Gastroesophageal sphincter (tissue), 3 donors: ENCODE results near the gene SPTBN2.

Experiments
- EP300 ChIP-seq: sonication (generic); formaldehyde crosslinking; IDR thresholded peaks from one replicate; pipeline ENCODE4 v1.6.1; 2017; ENCODE audit warnings: antibody characterized with exemption, mild to moderate bottlenecking
- POLR2A ChIP-seq, 2 donors: fragments of 450-650 bp; IDR thresholded peaks; one replicate each; pipeline ENCODE4 v1.6.1; 2017; ENCODE audit warnings: antibody characterized with exemption in 2 of 2, mild to moderate bottlenecking in 2 of 2, moderate library complexity in 1 of 2
- POLR2AphosphoS5 ChIP-seq: sonication (generic); formaldehyde crosslinking; IDR thresholded peaks from one replicate; pipeline ENCODE4 v1.6.1; 2017; ENCODE audit warnings: antibody characterized with exemption
- TF ChIP-seq, protein P1 (sequence below), 4 experiments: fragments of 200-600 bp in 2 of 4; fragments of 450-650 bp in 2 of 4; sonication (generic) in 1 of 4; IDR thresholded peaks; one replicate each; pipeline ENCODE4 v1.5.1; 2017 to 2019; ENCODE audit warnings: antibody characterized with exemption in 4 of 4, mild to moderate bottlenecking in 2 of 4, moderate library complexity in 2 of 4

DNA sequence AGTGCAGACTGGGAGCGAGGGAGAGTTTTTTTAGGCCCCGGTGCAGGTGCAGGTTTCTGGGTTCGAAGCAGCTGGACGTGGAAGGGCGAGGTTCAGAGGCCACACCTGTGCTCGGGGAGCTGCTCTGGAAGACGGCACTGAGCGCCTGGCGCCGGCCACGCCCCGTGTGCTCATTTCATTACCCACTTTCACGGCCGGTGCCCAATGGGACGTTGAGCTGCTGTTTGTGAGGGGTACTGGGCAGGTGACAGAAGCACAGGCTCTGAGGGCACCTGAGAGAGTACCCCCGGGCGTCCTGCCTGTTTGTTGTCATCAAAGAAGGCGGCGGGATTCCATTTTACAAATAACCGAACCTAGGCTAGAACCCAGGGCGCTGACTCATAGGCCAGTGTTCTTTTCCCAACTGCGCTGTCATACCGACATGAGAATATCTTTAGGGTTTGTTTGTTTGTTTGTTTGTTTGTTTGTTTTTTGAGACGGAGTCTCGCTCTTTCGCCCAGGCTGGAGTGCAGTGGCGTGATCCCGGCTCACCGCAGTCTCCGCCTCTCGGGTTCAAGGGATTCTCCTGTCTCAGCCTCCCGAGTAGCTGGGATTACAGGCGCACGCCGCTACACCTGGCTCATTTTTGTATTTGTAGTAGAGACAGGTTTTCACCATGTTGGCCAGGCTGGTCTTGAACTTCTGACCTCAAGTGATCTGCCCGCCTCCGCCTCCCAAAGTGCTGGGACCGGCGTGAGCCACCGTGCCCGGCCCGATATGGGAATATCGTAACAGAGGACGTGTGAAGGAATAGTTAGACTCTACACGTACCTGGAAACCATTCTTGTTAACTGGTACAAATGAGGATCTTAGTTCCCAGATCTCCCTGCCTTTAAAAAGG lies 16.6 kb upstream of the SPTBN2 start:
- TF ChIP-seq POLR2A (IDR thresholded peaks at IDR 0.05) (no peak), POLR2AphosphoS5 (no peak), EP300 (no peak)
- TF ChIP-seq, protein P1, sequence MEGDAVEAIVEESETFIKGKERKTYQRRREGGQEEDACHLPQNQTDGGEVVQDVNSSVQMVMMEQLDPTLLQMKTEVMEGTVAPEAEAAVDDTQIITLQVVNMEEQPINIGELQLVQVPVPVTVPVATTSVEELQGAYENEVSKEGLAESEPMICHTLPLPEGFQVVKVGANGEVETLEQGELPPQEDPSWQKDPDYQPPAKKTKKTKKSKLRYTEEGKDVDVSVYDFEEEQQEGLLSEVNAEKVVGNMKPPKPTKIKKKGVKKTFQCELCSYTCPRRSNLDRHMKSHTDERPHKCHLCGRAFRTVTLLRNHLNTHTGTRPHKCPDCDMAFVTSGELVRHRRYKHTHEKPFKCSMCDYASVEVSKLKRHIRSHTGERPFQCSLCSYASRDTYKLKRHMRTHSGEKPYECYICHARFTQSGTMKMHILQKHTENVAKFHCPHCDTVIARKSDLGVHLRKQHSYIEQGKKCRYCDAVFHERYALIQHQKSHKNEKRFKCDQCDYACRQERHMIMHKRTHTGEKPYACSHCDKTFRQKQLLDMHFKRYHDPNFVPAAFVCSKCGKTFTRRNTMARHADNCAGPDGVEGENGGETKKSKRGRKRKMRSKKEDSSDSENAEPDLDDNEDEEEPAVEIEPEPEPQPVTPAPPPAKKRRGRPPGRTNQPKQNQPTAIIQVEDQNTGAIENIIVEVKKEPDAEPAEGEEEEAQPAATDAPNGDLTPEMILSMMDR (IDR thresholded peaks at IDR 0.05), result no peak
